Suprapubic skin (tissue), 4 donors: Measurements from ENCODE around the gene HSPB6. TPM values are rescaled to one million over a fixed set of nuclear protein-coding genes. Genes with fewer than 3 reads are reported as not detected.

Experiments used
- DNase-seq, 2 donors: peaks; one replicate each; pipeline ENCODE4 v3.0.0-alpha.2; 2019; ENCODE audit warnings: low spot score in 2 of 2
- H3K27ac ChIP-seq: fragments of 200-600 bp; sonication (generic); one replicate; pipeline ENCODE4 v1.5.1; 2019
- H3K27me3 ChIP-seq: fragments of 200-600 bp; sonication (generic); one replicate; pipeline ENCODE4 v1.5.1; 2019
- H3K36me3 ChIP-seq: fragments of 200-600 bp; sonication (generic); one replicate; pipeline ENCODE4 v1.5.1; 2019
- H3K4me1 ChIP-seq: fragments of 200-600 bp; sonication (generic); one replicate; pipeline ENCODE4 v1.5.1; 2019
- H3K4me3 ChIP-seq: fragments of 200-600 bp; sonication (generic); one replicate; pipeline ENCODE4 v1.5.1; 2019; ENCODE audit warnings: mild to moderate bottlenecking
- H3K9me3 ChIP-seq: fragments of 200-600 bp; sonication (generic); one replicate; pipeline ENCODE4 v1.5.1; 2019
- EP300 ChIP-seq: sonication (generic); formaldehyde crosslinking; IDR thresholded peaks from one replicate; pipeline ENCODE4 v1.6.1; 2017; ENCODE audit warnings: antibody characterized with exemption
- POLR2A ChIP-seq, 2 donors: fragments of 450-650 bp; IDR thresholded peaks; one replicate each; pipeline ENCODE4 v1.6.1; 2017; ENCODE audit warnings: antibody characterized with exemption in 2 of 2, mild to moderate bottlenecking in 2 of 2, moderate library complexity in 2 of 2
- POLR2AphosphoS5 ChIP-seq, 3 donors: sonication (generic); formaldehyde crosslinking; IDR thresholded peaks; one replicate each; pipeline ENCODE4 v1.6.1; 2017; ENCODE audit warnings: antibody characterized with exemption in 3 of 3
- WGBS: methylation state at CpG from one replicate; pipeline ENCODE4 v1.1.5; 2018; 5-methylcytosine and 5-hydroxymethylcytosine counted together
- total RNA-seq, 4 donors: library from RNA; depleted of rRNA; stranded (reverse); fragments of >200 nt; gene quantifications; one replicate each; pipeline ENCODE4 v1.1.0, GENCODE V29; 2016
- TF ChIP-seq, protein P1 (sequence below), 2 donors: fragments of 200-600 bp in 1 of 2; fragments of 450-650 bp in 1 of 2; sonication (generic) in 1 of 2; IDR thresholded peaks; one replicate each; pipeline ENCODE4 v1.5.1; 2016 to 2019; ENCODE audit warnings: antibody characterized with exemption in 2 of 2, mild to moderate bottlenecking in 1 of 2, moderate library complexity in 1 of 2

The HSPB6 gene
- total RNA-seq, 4 donors from 2014 or later: 4.1 to 13.4 (median 5.5) TPM

DNA sequence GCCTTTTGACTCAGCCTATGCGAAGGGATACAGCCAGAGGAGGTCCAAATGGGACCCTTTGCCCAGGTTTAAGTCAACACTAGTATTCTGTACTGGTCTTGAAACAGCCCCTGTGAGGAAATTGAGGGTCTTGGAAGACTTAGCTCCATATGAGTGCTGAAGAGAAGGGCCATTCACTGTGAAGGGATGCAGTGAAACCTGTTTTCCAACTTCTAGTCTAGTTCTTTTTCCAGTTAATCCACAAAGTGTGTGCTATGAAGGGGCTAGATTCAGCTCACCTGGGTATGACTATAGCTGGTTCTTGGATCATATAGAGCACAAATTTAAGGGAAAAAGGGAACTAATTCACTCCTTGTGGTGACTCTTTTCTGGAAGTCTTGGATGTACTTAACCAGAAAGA is 48.4 kb downstream of the HSPB6 start:
- no peaks in the 10 kb centered on the region for H3K4me1 ChIP-seq
- H3K27me3 ChIP-seq: no peaks in the 10 kb centered on the region
- 86% methylated on average over 1 of the region's 1 CpG for WGBS
- H3K36me3 ChIP-seq: no peaks in the 10 kb centered on the region
- TF ChIP-seq, protein P1, sequence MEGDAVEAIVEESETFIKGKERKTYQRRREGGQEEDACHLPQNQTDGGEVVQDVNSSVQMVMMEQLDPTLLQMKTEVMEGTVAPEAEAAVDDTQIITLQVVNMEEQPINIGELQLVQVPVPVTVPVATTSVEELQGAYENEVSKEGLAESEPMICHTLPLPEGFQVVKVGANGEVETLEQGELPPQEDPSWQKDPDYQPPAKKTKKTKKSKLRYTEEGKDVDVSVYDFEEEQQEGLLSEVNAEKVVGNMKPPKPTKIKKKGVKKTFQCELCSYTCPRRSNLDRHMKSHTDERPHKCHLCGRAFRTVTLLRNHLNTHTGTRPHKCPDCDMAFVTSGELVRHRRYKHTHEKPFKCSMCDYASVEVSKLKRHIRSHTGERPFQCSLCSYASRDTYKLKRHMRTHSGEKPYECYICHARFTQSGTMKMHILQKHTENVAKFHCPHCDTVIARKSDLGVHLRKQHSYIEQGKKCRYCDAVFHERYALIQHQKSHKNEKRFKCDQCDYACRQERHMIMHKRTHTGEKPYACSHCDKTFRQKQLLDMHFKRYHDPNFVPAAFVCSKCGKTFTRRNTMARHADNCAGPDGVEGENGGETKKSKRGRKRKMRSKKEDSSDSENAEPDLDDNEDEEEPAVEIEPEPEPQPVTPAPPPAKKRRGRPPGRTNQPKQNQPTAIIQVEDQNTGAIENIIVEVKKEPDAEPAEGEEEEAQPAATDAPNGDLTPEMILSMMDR (IDR thresholded peaks at IDR 0.05): no peak
- TF ChIP-seq POLR2A (IDR thresholded peaks at IDR 0.05) (no peak), POLR2AphosphoS5 (IDR thresholded peaks at IDR 0.05) (no peak), EP300 (no peak)
- H3K4me3 ChIP-seq: no peak overlapping the region
- H3K27ac ChIP-seq: no peak overlapping the region
- H3K9me3 ChIP-seq: no peaks in the 10 kb centered on the region
- DNase-seq: no peak

Other genes with a start within 250 kb of the HSPB6 start
- 1,000 to 10,000 TPM; 2,237 to 6,229 (median 5,437) TPM for gene DMKN, start 243.4 kb downstream of the HSPB6 start, total RNA-seq
- gene SBSN, start 228.7 kb downstream of the HSPB6 start, total RNA-seq: 1,000 to 10,000 TPM in 3 of 4 donors, 100 to 1,000 TPM in 1; 308 to 1,594 (median 1,430) TPM
- 1 to 10 TPM; 4.1 to 8.4 (median 6.4) TPM for gene GAPDHS, start 223.6 kb downstream of the HSPB6 start, total RNA-seq
- 100 to 1,000 TPM in 3 of 4 donors, 10 to 100 TPM in 1; 67.5 to 158 (median 118) TPM for gene TMEM147, start 211.4 kb downstream of the HSPB6 start, total RNA-seq
- gene ATP4A, start 193.4 kb downstream of the HSPB6 start, total RNA-seq: not detected
- not detected for gene PMIS2, start 170.9 kb downstream of the HSPB6 start, total RNA-seq
- gene HAUS5, start 144.3 kb downstream of the HSPB6 start, total RNA-seq: 10 to 100 TPM; 14.9 to 18.4 (median 16.4) TPM
- 10 to 100 TPM; 45.1 to 75.9 (median 65.0) TPM for gene RBM42, start 128.0 kb downstream of the HSPB6 start, total RNA-seq
- gene ETV2, start 115.3 kb downstream of the HSPB6 start, total RNA-seq: 1 to 10 TPM; 1.0 to 4.0 (median 1.9) TPM
- 100 to 1,000 TPM; 449 to 756 (median 626) TPM for gene COX6B1, start 108.7 kb downstream of the HSPB6 start, total RNA-seq
- 1 to 10 TPM; 1.5 to 8.3 (median 5.6) TPM for gene UPK1A, start 90.5 kb downstream of the HSPB6 start, total RNA-seq
- not detected for gene ZBTB32, start 52.5 kb downstream of the HSPB6 start, total RNA-seq
- gene KMT2B, start 39.0 kb downstream of the HSPB6 start, total RNA-seq: 10 to 100 TPM; 31.2 to 66.8 (median 45.2) TPM
- gene IGFLR1, start 14.6 kb downstream of the HSPB6 start, total RNA-seq: 1 to 10 TPM; 3.3 to 8.5 (median 6.9) TPM
- 10 to 100 TPM; 18.8 to 45.5 (median 21.9) TPM for gene U2AF1L4, start 11.6 kb downstream of the HSPB6 start, total RNA-seq
- gene PSENEN, start 11.4 kb downstream of the HSPB6 start, total RNA-seq: 10 to 100 TPM; 27.1 to 57.2 (median 42.4) TPM
- gene LIN37, start 8.5 kb downstream of the HSPB6 start, total RNA-seq: 10 to 100 TPM; 11.0 to 21.5 (median 20.0) TPM
- gene PROSER3, start 1.1 kb upstream of the HSPB6 start, total RNA-seq: 10 to 100 TPM in 3 of 4 donors, 1 to 10 TPM in 1; 9.6 to 23.8 (median 17.1) TPM
- 10 to 100 TPM; 20.6 to 42.7 (median 31.7) TPM for gene ARHGAP33, start 18.5 kb upstream of the HSPB6 start, total RNA-seq
- not detected for gene PRODH2, start 55.8 kb upstream of the HSPB6 start, total RNA-seq
- gene NPHS1, start 95.5 kb upstream of the HSPB6 start, total RNA-seq: not detected
- not detected for gene KIRREL2, start 99.9 kb upstream of the HSPB6 start, total RNA-seq
- gene APLP1, start 111.5 kb upstream of the HSPB6 start, total RNA-seq: 1 to 10 TPM in 2 of 4 donors, under 1 TPM in 2; 0.64 to 1.6 (median 0.96) TPM
- gene NFKBID, start 143.5 kb upstream of the HSPB6 start, total RNA-seq: 10 to 100 TPM in 1 of 4 donors, 1 to 10 TPM in 3; 3.7 to 15.7 (median 6.9) TPM
- gene HCST, start 145.5 kb upstream of the HSPB6 start, total RNA-seq: 1 to 10 TPM in 1 of 4 donors, not detected in 3; 8.3 TPM
- 10 to 100 TPM; 12.4 to 29.4 (median 15.6) TPM for gene TYROBP, start 151.3 kb upstream of the HSPB6 start, total RNA-seq
- gene LRFN3, start 179.3 kb upstream of the HSPB6 start, total RNA-seq: 10 to 100 TPM; 10.9 to 18.3 (median 12.8) TPM
- 10 to 100 TPM; 21.6 to 29.6 (median 27.5) TPM for gene SDHAF1, start 238.2 kb upstream of the HSPB6 start, total RNA-seq